Epithelial cell of proximal tubule (primary cell): ENCODE results near the gene DYNC2I2. TPM values are rescaled to one million over a fixed set of nuclear protein-coding genes. Genes with fewer than 3 reads are reported as not detected.
A peak's percentile ranks its signal among the peaks of the same experiment; 100 is the strongest.
"Not testable (repeated sequence)": the region's sequence is repeated elsewhere in the genome, so short reads cannot be mapped to it uniquely, and the experiment has no call there.

Experiments
- DNase-seq: peaks from one replicate; pipeline ENCODE4 v3.0.0-alpha.2; 2011; ENCODE audit warnings: low read depth
- H3K4me3 ChIP-seq: 2 replicates; pipeline ENCODE4 v1.5.1; 2011; ENCODE audit warnings: low read depth, mild to moderate bottlenecking, low read length
- CTCF ChIP-seq: conservative IDR thresholded peaks from 2 replicates; pipeline ENCODE4 v1.5.1; 2012; ENCODE audit warnings: low read depth, mild to moderate bottlenecking, low read length
- total RNA-seq: library from RNA; depleted of rRNA; stranded (reverse); fragments of >200 nt; gene quantifications from 2 replicates; pipeline ENCODE4 v1.2.3, GENCODE V29; 2015

Gene DYNC2I2
- total RNA-seq, 1 donor from 2014 or later, result 121 TPM

GRCh38 chr9:128657796-128658195 lies 1.1 kb upstream of the DYNC2I2 start:
- no peak for TF ChIP-seq CTCF
- no peak for DNase-seq
- H3K4me3 ChIP-seq, result no peak overlapping the region

- H3K4me3 ChIP-seq, result peak overlapping the region; percentile 80
- no peak for DNase-seq
- no peak for TF ChIP-seq CTCF
These were observed 677 bp upstream of the DYNC2I2 start for GRCh38 chr9:128657344-128657704.

- H3K4me3 ChIP-seq, result no peak overlapping the region
- no peak for TF ChIP-seq CTCF
- DNase-seq, result no peak
These were observed 2.2 kb downstream of the DYNC2I2 start for GRCh38 chr9:128654481-128654880.

- DNase-seq, result no peak
- no peak for TF ChIP-seq CTCF
These were observed 2.7 kb downstream of the DYNC2I2 start for GRCh38 chr9:128653908-128654307.

GRCh38 chr9:128651798-128652197 lies 4.8 kb downstream of the DYNC2I2 start:
- TF ChIP-seq CTCF, result no peak
- no peak overlapping the region for H3K4me3 ChIP-seq
- no peak for DNase-seq

More at GRCh38 chr9:128653908-128654307, 2.7 kb downstream of the DYNC2I2 start:
- no peak overlapping the region for H3K4me3 ChIP-seq

- not testable (repeated sequence) for H3K4me3 ChIP-seq, DNase-seq
- TF ChIP-seq CTCF, result peak; percentile 24
These were observed 8.4 kb downstream of the DYNC2I2 start for GRCh38 chr9:128648206-128648605.

GRCh38 chr9:128643519-128644300 lies 12.9 kb downstream of the DYNC2I2 start:
- no peak for TF ChIP-seq CTCF
- DNase-seq, result no peak
- no peak overlapping the region for H3K4me3 ChIP-seq
